ENCODE data around the gene LTB.

Gene LTB

GRCh38 chr6:31531162-31531561 is 51.1 kb downstream of the LTB start:
- no peak for TF ChIP-seq CTCF (IDR thresholded peaks at IDR 0.05; ENCODE audit: low read depth, low read length, missing control alignments)
- in situ Hi-C loops (cut with HindIII; ENCODE audit: low sequenced_read_pairs), result no loop called here
- DNase-seq (ENCODE audit: low read depth), result no peak
- H3K4me3 ChIP-seq (ENCODE audit: low read depth, low read length), result no peak overlapping the region

- no peak overlapping the region for H3K4me3 ChIP-seq (ENCODE audit: low read depth, low read length)
- no peak for DNase-seq (ENCODE audit: low read depth)
- in situ Hi-C loops (cut with HindIII; ENCODE audit: low sequenced_read_pairs), result no loop called here
- no peak for TF ChIP-seq CTCF (IDR thresholded peaks at IDR 0.05; ENCODE audit: low read depth, low read length, missing control alignments)
Measured at GRCh38 chr6:31530659-31531058, 51.6 kb downstream of the LTB start.
